GM12891 (cell line): Measurements from ENCODE around the gene LMO1.

ENCODE experiments used
- POLR2A ChIP-seq: IDR thresholded peaks from 2 replicates; pipeline ENCODE4 v1.6.1; 2011; ENCODE audit warnings: low read depth, low read length, control low read depth
- POLR2AphosphoS5 ChIP-seq: IDR thresholded peaks from 2 replicates; pipeline ENCODE4 v1.6.1; 2011; ENCODE audit warnings: low read depth, low read length, control low read depth
- TAF1 ChIP-seq: IDR thresholded peaks from 2 replicates; pipeline ENCODE4 v1.6.1; 2011; ENCODE audit warnings: low read depth, low read length, control low read depth

- TF ChIP-seq POLR2A (no peak), POLR2AphosphoS5 (no peak), TAF1 (no peak)
These were observed 12.8 kb upstream of the LMO1 start for GRCh38 chr11:8276528-8276927.
